Uterus (tissue), 2 donors: ENCODE results near the gene CRYZ.

Experiments
- POLR2A ChIP-seq, 2 donors: fragments of 450-650 bp; IDR thresholded peaks; one replicate each; pipeline ENCODE4 v1.6.1; 2016; ENCODE audit warnings: antibody characterized with exemption in 2 of 2, mild to moderate bottlenecking in 1 of 2, moderate library complexity in 1 of 2
- TF ChIP-seq, protein P1 (sequence below), 4 experiments: fragments of 200-600 bp in 2 of 4; fragments of 450-650 bp in 2 of 4; sonication (generic) in 2 of 4; IDR thresholded peaks; one replicate each; pipeline ENCODE4 v1.5.1; 2016 to 2019; ENCODE audit warnings: antibody characterized with exemption in 4 of 4, mild to moderate bottlenecking in 2 of 4, moderate library complexity in 1 of 4

DNA sequence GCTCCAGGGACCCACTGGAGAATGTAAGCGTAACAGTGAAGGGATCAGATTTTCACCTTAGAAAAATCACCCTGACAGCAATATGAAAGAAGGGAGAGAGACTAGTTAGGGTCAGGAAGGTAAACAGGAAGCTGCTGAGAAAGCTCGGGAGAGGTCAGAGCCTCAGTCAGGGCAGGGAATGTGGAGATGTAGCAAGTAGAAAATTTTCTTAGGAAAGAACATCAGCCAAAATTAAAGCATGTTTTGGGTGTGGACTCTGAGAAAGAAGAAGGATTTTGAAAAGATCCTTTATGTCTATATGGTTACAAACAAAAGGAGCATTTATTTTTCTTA lies 42.5 kb downstream of the CRYZ start:
- TF ChIP-seq, protein P1, sequence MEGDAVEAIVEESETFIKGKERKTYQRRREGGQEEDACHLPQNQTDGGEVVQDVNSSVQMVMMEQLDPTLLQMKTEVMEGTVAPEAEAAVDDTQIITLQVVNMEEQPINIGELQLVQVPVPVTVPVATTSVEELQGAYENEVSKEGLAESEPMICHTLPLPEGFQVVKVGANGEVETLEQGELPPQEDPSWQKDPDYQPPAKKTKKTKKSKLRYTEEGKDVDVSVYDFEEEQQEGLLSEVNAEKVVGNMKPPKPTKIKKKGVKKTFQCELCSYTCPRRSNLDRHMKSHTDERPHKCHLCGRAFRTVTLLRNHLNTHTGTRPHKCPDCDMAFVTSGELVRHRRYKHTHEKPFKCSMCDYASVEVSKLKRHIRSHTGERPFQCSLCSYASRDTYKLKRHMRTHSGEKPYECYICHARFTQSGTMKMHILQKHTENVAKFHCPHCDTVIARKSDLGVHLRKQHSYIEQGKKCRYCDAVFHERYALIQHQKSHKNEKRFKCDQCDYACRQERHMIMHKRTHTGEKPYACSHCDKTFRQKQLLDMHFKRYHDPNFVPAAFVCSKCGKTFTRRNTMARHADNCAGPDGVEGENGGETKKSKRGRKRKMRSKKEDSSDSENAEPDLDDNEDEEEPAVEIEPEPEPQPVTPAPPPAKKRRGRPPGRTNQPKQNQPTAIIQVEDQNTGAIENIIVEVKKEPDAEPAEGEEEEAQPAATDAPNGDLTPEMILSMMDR (IDR thresholded peaks at IDR 0.05), result no peak
- TF ChIP-seq POLR2A (IDR thresholded peaks at IDR 0.05), result no peak
